Erythroblast (primary cell): ENCODE data around the gene CRYBG3.

Source experiments
- GATA1 ChIP-seq: IDR thresholded peaks from 2 replicates; pipeline ENCODE4 v1.6.1; 2011; ENCODE audit warnings: low read depth, mild to moderate bottlenecking, control low read depth, low read length, moderate library complexity
- POLR2A ChIP-seq: IDR thresholded peaks from 2 replicates; pipeline ENCODE4 v1.6.1; 2011; ENCODE audit warnings: mild to moderate bottlenecking, low read length

DNA sequence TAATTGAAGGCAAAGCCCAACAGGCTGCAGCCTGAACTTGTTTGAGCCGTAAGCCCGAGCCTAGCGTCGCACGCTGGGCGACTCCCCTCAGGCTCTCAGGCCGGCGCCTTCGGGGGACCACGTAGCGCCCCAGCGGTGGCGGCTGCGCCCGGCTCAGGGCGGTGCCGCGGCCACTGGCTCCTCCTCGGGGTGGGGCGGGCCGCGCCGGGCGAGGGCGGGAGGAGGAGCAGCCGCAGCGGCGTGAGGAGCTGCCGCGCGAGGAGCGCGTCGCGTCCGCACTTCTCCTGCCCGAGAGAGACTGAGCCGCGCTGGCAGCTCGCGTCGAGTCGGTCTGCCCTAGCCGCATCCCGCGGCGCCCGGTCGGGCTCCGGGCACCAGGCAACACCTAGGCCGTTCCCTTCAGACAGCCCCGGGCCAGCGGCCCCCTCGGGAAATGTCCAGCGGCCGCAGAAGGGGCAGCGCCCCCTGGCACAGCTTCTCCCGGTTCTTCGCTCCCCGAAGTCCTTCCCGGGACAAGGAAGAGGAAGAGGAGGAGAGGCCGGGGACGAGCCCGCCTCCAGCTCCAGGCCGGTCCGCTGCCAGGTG, at the start of gene CRYBG3:
- no peak for TF ChIP-seq POLR2A
- no peak for TF ChIP-seq GATA1
